HL-60 (cell line): ENCODE data around the gene TTN.

Source experiments
- POLR2AphosphoS5 ChIP-seq: IDR thresholded peaks from 2 replicates; pipeline ENCODE4 v1.6.1; 2012; ENCODE audit warnings: low read depth
- TF ChIP-seq, protein P1 (sequence below): IDR thresholded peaks from one replicate; pipeline ENCODE4 v1.5.1; 2011; ENCODE audit warnings: low read length, control low read depth, inconsistent platforms; ENCODE audit not compliant: insufficient read depth
- TF ChIP-seq, protein P2 (sequence below): IDR thresholded peaks from 2 replicates; pipeline ENCODE4 v1.6.1; 2012; ENCODE audit warnings: low read depth; ENCODE audit not compliant: insufficient replicate concordance

DNA sequence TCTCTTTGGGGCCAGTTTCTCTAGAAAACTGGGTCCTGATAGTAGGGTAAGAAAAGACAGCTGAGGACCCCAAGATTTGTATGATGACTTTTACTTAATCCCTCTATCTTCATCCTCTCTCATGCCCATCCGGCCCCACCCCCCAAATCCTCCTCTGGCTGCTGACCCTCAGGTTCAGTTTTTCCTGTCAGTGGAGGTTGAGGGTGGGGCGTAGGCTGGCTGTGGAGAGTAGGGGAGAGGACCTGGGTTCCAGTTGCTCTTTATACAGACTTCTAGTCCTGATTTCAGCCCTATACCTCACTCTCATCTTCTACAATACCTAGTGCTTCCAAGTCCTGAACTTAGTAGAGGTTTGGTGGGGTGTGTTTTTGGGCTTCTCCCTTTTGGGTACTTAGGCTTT is 298.6 kb downstream of the TTN start:
- TF ChIP-seq, protein P1, sequence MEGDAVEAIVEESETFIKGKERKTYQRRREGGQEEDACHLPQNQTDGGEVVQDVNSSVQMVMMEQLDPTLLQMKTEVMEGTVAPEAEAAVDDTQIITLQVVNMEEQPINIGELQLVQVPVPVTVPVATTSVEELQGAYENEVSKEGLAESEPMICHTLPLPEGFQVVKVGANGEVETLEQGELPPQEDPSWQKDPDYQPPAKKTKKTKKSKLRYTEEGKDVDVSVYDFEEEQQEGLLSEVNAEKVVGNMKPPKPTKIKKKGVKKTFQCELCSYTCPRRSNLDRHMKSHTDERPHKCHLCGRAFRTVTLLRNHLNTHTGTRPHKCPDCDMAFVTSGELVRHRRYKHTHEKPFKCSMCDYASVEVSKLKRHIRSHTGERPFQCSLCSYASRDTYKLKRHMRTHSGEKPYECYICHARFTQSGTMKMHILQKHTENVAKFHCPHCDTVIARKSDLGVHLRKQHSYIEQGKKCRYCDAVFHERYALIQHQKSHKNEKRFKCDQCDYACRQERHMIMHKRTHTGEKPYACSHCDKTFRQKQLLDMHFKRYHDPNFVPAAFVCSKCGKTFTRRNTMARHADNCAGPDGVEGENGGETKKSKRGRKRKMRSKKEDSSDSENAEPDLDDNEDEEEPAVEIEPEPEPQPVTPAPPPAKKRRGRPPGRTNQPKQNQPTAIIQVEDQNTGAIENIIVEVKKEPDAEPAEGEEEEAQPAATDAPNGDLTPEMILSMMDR = no peak
- no peak for TF ChIP-seq POLR2AphosphoS5
- TF ChIP-seq, protein P2, sequence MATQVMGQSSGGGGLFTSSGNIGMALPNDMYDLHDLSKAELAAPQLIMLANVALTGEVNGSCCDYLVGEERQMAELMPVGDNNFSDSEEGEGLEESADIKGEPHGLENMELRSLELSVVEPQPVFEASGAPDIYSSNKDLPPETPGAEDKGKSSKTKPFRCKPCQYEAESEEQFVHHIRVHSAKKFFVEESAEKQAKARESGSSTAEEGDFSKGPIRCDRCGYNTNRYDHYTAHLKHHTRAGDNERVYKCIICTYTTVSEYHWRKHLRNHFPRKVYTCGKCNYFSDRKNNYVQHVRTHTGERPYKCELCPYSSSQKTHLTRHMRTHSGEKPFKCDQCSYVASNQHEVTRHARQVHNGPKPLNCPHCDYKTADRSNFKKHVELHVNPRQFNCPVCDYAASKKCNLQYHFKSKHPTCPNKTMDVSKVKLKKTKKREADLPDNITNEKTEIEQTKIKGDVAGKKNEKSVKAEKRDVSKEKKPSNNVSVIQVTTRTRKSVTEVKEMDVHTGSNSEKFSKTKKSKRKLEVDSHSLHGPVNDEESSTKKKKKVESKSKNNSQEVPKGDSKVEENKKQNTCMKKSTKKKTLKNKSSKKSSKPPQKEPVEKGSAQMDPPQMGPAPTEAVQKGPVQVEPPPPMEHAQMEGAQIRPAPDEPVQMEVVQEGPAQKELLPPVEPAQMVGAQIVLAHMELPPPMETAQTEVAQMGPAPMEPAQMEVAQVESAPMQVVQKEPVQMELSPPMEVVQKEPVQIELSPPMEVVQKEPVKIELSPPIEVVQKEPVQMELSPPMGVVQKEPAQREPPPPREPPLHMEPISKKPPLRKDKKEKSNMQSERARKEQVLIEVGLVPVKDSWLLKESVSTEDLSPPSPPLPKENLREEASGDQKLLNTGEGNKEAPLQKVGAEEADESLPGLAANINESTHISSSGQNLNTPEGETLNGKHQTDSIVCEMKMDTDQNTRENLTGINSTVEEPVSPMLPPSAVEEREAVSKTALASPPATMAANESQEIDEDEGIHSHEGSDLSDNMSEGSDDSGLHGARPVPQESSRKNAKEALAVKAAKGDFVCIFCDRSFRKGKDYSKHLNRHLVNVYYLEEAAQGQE = no peak
